GM23338 (cell line): Measurements from ENCODE around the gene PHLDB2. TPM values are rescaled to one million over a fixed set of nuclear protein-coding genes. Genes with fewer than 3 reads are reported as not detected.

Experiments used
- polyA plus RNA-seq: library from polyadenylated mRNA; unstranded; fragments of >200 nt; fragmentation: Nextera tagmentation; extraction: Ambion mirVana; gene quantifications from 2 replicates; pipeline ENCODE4 v1.2.1, GENCODE V29; 2016
- total RNA-seq: library from RNA; depleted of rRNA; stranded (reverse); fragments of >200 nt; shearing (Covaris generic); gene quantifications from 2 replicates; pipeline ENCODE4 v1.2.3, GENCODE V29; 2014; rRNA removed

PHLDB2 gene
- total and polyA plus RNA-seq, 2 experiments from 2014 or later = 19.5 to 33.7 TPM

Other genes with a start within 250 kb of the PHLDB2 start
- gene PLCXD2, start 184.6 kb upstream of the PHLDB2 start, total RNA-seq = 2.0 and 3.2 TPM in 2 replicates
- 0.68 and 0.87 TPM in 2 replicates for gene PLCXD2, start 184.6 kb upstream of the PHLDB2 start, polyA plus RNA-seq
- gene ABHD10, start 119.8 kb downstream of the PHLDB2 start, total RNA-seq = 28.0 and 29.2 TPM in 2 replicates
- gene ABHD10, start 119.8 kb downstream of the PHLDB2 start, polyA plus RNA-seq = 16.9 and 18.4 TPM in 2 replicates
- 6.8 and 8.2 TPM in 2 replicates for gene TAGLN3, start 139.7 kb downstream of the PHLDB2 start, total RNA-seq
- gene TAGLN3, start 139.7 kb downstream of the PHLDB2 start, polyA plus RNA-seq = 12.6 and 13.0 TPM in 2 replicates
- gene TMPRSS7, start 175.5 kb downstream of the PHLDB2 start, total RNA-seq = not detected in 2 replicates
- gene TMPRSS7, start 175.5 kb downstream of the PHLDB2 start, polyA plus RNA-seq = not detected in 2 replicates
- 14.1 and 16.6 TPM in 2 replicates for gene C3orf52, start 227.1 kb downstream of the PHLDB2 start, total RNA-seq
- 7.9 and 8.1 TPM in 2 replicates for gene C3orf52, start 227.1 kb downstream of the PHLDB2 start, polyA plus RNA-seq